GM18511 (cell line): ENCODE measurements around the gene KCNH8.

Experiments used
- ATAC-seq: cut with Tn5 transposase; IDR thresholded peaks from one replicate; pipeline ENCODE4 v1.9.1; 2021; ENCODE audit warnings: mild to moderate bottlenecking, moderate library complexity; ENCODE audit not compliant: unreplicated experiment

The KCNH8 gene

GRCh38 chr3:19348941-19349564 lies 200.7 kb downstream of the KCNH8 start:
- ATAC-seq = peak; percentile 84

GRCh38 chr3:19357947-19358346 lies 209.6 kb downstream of the KCNH8 start:
- ATAC-seq = no peak

GRCh38 chr3:19363071-19363470 lies 214.8 kb downstream of the KCNH8 start:
- peak; percentile 7 for ATAC-seq

- no peak for ATAC-seq
Measured at GRCh38 chr3:19364148-19364547, 215.8 kb downstream of the KCNH8 start.

GRCh38 chr3:19365471-19365870 lies 217.2 kb downstream of the KCNH8 start:
- ATAC-seq = no peak

GRCh38 chr3:19384868-19385267 lies 236.6 kb downstream of the KCNH8 start:
- no peak for ATAC-seq

GRCh38 chr3:19392150-19392549 lies 243.8 kb downstream of the KCNH8 start:
- ATAC-seq = no peak

GRCh38 chr3:19394946-19395345 lies 246.6 kb downstream of the KCNH8 start:
- no peak for ATAC-seq

- no peak for ATAC-seq
Measured at GRCh38 chr3:19396726-19397125, 248.4 kb downstream of the KCNH8 start.

- ATAC-seq = no peak
Measured at GRCh38 chr3:19399356-19399755, 251.0 kb downstream of the KCNH8 start.

GRCh38 chr3:19399836-19400235 lies 251.5 kb downstream of the KCNH8 start:
- no peak for ATAC-seq

GRCh38 chr3:19420159-19420558 lies 271.8 kb downstream of the KCNH8 start:
- ATAC-seq = no peak

- no peak for ATAC-seq
Measured at GRCh38 chr3:19425825-19426224, 277.5 kb downstream of the KCNH8 start.

GRCh38 chr3:19427422-19428149 lies 279.3 kb downstream of the KCNH8 start:
- ATAC-seq = no peak

- ATAC-seq = no peak
Measured at GRCh38 chr3:19428729-19429128, 280.4 kb downstream of the KCNH8 start.

GRCh38 chr3:19432669-19433068 lies 284.4 kb downstream of the KCNH8 start:
- no peak for ATAC-seq

- ATAC-seq = no peak
Measured at GRCh38 chr3:19436746-19437145, 288.4 kb downstream of the KCNH8 start.

GRCh38 chr3:19439944-19440343 lies 291.6 kb downstream of the KCNH8 start:
- no peak for ATAC-seq

- ATAC-seq = no peak
Measured at GRCh38 chr3:19446138-19446537, 297.8 kb downstream of the KCNH8 start.

- no peak for ATAC-seq
Measured at GRCh38 chr3:19446687-19447086, 298.4 kb downstream of the KCNH8 start.

GRCh38 chr3:19455546-19455945 lies 307.2 kb downstream of the KCNH8 start:
- ATAC-seq = no peak

- no peak for ATAC-seq
Measured at GRCh38 chr3:19456738-19457137, 308.4 kb downstream of the KCNH8 start.

GRCh38 chr3:19457449-19457848 lies 309.1 kb downstream of the KCNH8 start:
- no peak for ATAC-seq
